Keratinocyte (primary cell): ENCODE data around the gene NRSN2. TPM values are rescaled to one million over a fixed set of nuclear protein-coding genes. Genes with fewer than 3 reads are reported as not detected.

ENCODE experiments used
- DNase-seq: peaks from one replicate; pipeline ENCODE4 v3.0.0-alpha.2; 2011; ENCODE audit warnings: low read depth, missing footprints, low spot score
- FAIRE-seq: peaks from 2 replicates; lab custom pipeline; 2011; peaks lifted over from hg19 to GRCh38; lab: Jason Lieb, UNC
- H2AFZ ChIP-seq: 2 replicates; pipeline ENCODE4 v1.6.0; 2012; ENCODE audit warnings: low read length, control low read depth, inconsistent platforms; ENCODE audit not compliant: control insufficient read depth
- H3K27ac ChIP-seq: 2 replicates; pipeline ENCODE4 v1.5.1; 2011; ENCODE audit warnings: low read length; ENCODE audit not compliant: control insufficient read depth, insufficient read depth
- H3K27me3 ChIP-seq: 3 replicates; pipeline ENCODE4 v1.6.0; 2011; ENCODE audit warnings: low read length; ENCODE audit not compliant: control insufficient read depth, insufficient read depth; ENCODE audit errors: extremely low read depth
- H3K36me3 ChIP-seq, 2 experiments: 2 replicates in 1 of 2; 3 replicates in 1 of 2; pipeline ENCODE4 v1.5.1; 2011; ENCODE audit warnings: low read length in 2 of 2, mild to moderate bottlenecking in 1 of 2; ENCODE audit not compliant: control insufficient read depth in 2 of 2, insufficient read depth in 2 of 2; ENCODE audit errors: extremely low read depth in 1 of 2
- H3K4me1 ChIP-seq: 3 replicates; pipeline ENCODE4 v1.5.1; 2011; ENCODE audit warnings: low read length; ENCODE audit not compliant: control insufficient read depth, insufficient read depth; ENCODE audit errors: extremely low read depth
- H3K4me2 ChIP-seq: 3 replicates; pipeline ENCODE4 v1.6.0; 2011; ENCODE audit warnings: low read depth, low read length; ENCODE audit not compliant: control insufficient read depth, insufficient read depth; ENCODE audit errors: extremely low read depth
- H3K4me3 ChIP-seq, 3 experiments: fragments of 200-600 bp in 1 of 3; sonication (generic) in 1 of 3; 2 replicates in 2 of 3; 3 replicates in 1 of 3; pipeline ENCODE4 v1.5.1; 2011 to 2016; ENCODE audit warnings: low read length in 3 of 3, mild to moderate bottlenecking in 3 of 3, control low read depth in 2 of 3, inconsistent platforms in 1 of 3, low read depth in 1 of 3, mixed read lengths in 1 of 3, mixed run types in 1 of 3, moderate library complexity in 1 of 3; ENCODE audit not compliant: control insufficient read depth in 2 of 3, insufficient read depth in 2 of 3; ENCODE audit errors: extremely low read depth in 1 of 3
- H3K79me2 ChIP-seq: 2 replicates; pipeline ENCODE4 v1.6.0; 2012; ENCODE audit warnings: low read length; ENCODE audit not compliant: control insufficient read depth, insufficient read depth
- H3K9ac ChIP-seq: 3 replicates; pipeline ENCODE4 v1.6.0; 2011; ENCODE audit warnings: low read length; ENCODE audit not compliant: control insufficient read depth, insufficient read depth; ENCODE audit errors: extremely low read depth
- H3K9me1 ChIP-seq: 3 replicates; pipeline ENCODE4 v1.6.0; 2011; ENCODE audit warnings: low read length; ENCODE audit not compliant: control insufficient read depth, insufficient read depth; ENCODE audit errors: extremely low read depth
- H3K9me3 ChIP-seq: 2 replicates; pipeline ENCODE4 v1.5.1; 2012; ENCODE audit warnings: low read depth, low read length; ENCODE audit not compliant: control insufficient read depth
- H4K20me1 ChIP-seq: 3 replicates; pipeline ENCODE4 v1.6.0; 2011; ENCODE audit warnings: low read length; ENCODE audit not compliant: control insufficient read depth, insufficient read depth; ENCODE audit errors: extremely low read depth
- CTCF ChIP-seq, 3 experiments: IDR thresholded peaks in 1 of 3; conservative IDR thresholded peaks in 1 of 3; optimal IDR thresholded peaks in 1 of 3; 2 replicates in 2 of 3; 3 replicates in 1 of 3; pipeline versions ENCODE3 to v1.5.1; 2011; ENCODE audit warnings: low read length in 3 of 3, mild to moderate bottlenecking in 3 of 3, moderate library complexity in 2 of 3, control low read depth in 1 of 3, inconsistent platforms in 1 of 3; ENCODE audit not compliant: insufficient read depth in 2 of 3; ENCODE audit errors: extremely low read depth in 1 of 3
- EZH2 ChIP-seq: IDR thresholded peaks from one replicate; pipeline ENCODE4 v1.6.1; 2012; ENCODE audit warnings: inconsistent platforms, mild to moderate bottlenecking, low read length, moderate library complexity
- dilution Hi-C: fragments of 300-500 bp; cut with MboI; formaldehyde crosslinking; loops from one replicate; pipeline ENCODE4 v1.7.0; 2020; ENCODE audit warnings: low sequenced_read_pairs; ENCODE audit not compliant: extremely low pct_ligation_motif_present
- polyA plus RNA-seq, 5 experiments: library from polyadenylated mRNA; depleted of rRNA in 3 of 5; stranded (reverse) in 3 of 5; stranded (forward) in 1 of 5; unstranded in 1 of 5; fragments of >200 nt; gene quantifications; 1 replicate in 1 of 5; 2 replicates in 3 of 5; 3 replicates in 1 of 5; pipeline versions ENCODE4 v1.2.1 to v1.2.3, GENCODE V29; 2011 to 2012; ENCODE audit warnings: missing spikeins in 2 of 5, low read depth in 1 of 5, low replicate concordance in 1 of 5

NRSN2 gene
- polyA plus RNA-seq, 1 donor (not counting 4 experiments of a cell fraction or from before 2014, with no cell fraction given), result 10.4 TPM

GRCh38 chr20:313948-314347, 33.0 kb upstream of the NRSN2 start:
- H2AFZ ChIP-seq, result no peak overlapping the region
- H3K4me2 ChIP-seq, result peak overlapping the region; percentile 6
- H3K9me3 ChIP-seq, result no peaks in the 10 kb centered on the region
- peak overlapping the region; percentile 62 for H3K27ac ChIP-seq
- DNase-seq (no peak), FAIRE-seq (peak; percentile 79)
- no peak overlapping the region for H3K4me3 ChIP-seq
- H4K20me1 ChIP-seq, result peaks cover 2% of the 10 kb centered on the region
- peaks cover 43% of the 10 kb centered on the region for H3K4me1 ChIP-seq
- peak overlapping the region; percentile 28 for H3K9ac ChIP-seq
- no peaks in the 10 kb centered on the region for H3K27me3 ChIP-seq
- no peaks in the 10 kb centered on the region for H3K36me3 ChIP-seq
- dilution Hi-C loops, result no loop called here
- peaks cover 4% of the 10 kb centered on the region for H3K9me1 ChIP-seq
- no peak for TF ChIP-seq CTCF (optimal IDR thresholded peaks at IDR 0.05 in 1 of 3, IDR thresholded peaks at IDR 0.05 in 1 of 3, conservative IDR thresholded peaks at IDR 0.05 in 1 of 3; ENCODE audit: extremely low read depth in 1 of 3, insufficient read depth in 2 of 3, low read length in 3 of 3)
- TF ChIP-seq EZH2, result no peak
- H3K79me2 ChIP-seq, result no peaks in the 10 kb centered on the region

DNA sequence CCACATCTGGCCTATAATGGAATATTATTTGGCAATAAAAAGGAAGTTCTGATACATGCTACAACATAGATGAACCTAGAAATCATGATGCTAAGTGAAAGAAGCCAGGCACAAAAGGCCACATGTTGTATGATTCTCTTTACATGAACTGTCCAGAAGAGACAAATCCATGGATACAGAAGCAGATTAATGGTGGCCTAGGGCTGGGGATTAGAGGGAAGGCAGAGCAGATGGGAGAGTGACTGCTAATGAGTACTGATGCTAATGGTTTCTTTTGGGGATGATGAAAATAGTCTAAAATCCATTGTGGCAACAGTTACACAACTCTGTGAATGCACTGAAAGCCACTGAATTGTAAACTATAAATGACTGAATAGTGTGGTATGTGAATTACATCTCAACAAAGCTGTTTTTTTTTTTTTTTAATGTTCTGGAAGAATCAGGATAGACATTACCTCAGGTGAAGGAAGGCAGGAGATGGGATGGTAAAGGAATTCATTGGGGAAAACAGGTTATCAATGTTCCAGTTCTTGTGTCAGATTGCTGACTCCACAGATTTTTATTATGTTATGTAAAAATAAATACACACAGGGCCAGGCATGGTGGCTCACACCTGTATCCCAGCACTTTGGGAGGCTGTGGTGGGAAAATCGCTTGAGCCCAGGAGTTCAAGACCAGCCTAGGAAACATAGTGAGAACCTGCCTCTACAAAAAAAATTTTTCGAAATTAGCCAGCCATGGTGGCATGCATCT, 30.4 kb upstream of the NRSN2 start:
- H3K4me3 ChIP-seq, result no peak overlapping the region
- peak; percentile 70 for FAIRE-seq
- no peaks in the 10 kb centered on the region for H3K9me3 ChIP-seq
- peaks cover 2% of the 10 kb centered on the region for H4K20me1 ChIP-seq
- dilution Hi-C loops, result no loop called here
- H3K4me1 ChIP-seq, result peaks cover 30% of the 10 kb centered on the region
- H3K9ac ChIP-seq, result no peak overlapping the region
- H3K36me3 ChIP-seq, result peaks cover 0 to 3% of the 10 kb centered on the region in 2 experiments
- peaks cover 4% of the 10 kb centered on the region for H3K9me1 ChIP-seq
- no peaks in the 10 kb centered on the region for H3K79me2 ChIP-seq
- H3K4me2 ChIP-seq, result no peak overlapping the region
- H3K27ac ChIP-seq, result no peak overlapping the region
- TF ChIP-seq EZH2, result no peak
- no peak for TF ChIP-seq CTCF (optimal IDR thresholded peaks at IDR 0.05 in 1 of 3, IDR thresholded peaks at IDR 0.05 in 1 of 3, conservative IDR thresholded peaks at IDR 0.05 in 1 of 3; ENCODE audit: extremely low read depth in 1 of 3, insufficient read depth in 2 of 3, low read length in 3 of 3)
- DNase-seq, result no peak
- no peak overlapping the region for H2AFZ ChIP-seq
- H3K27me3 ChIP-seq, result no peaks in the 10 kb centered on the region
